ENCODE data around the gene ABHD5. TPM values are rescaled to one million over a fixed set of nuclear protein-coding genes. Genes with fewer than 3 reads are reported as not detected.
A peak's percentile ranks its signal among the peaks of the same experiment; 100 is the strongest.

Gene ABHD5
- total RNA-seq, 2 donors from 2014 or later: 23.9 to 39.0 TPM

GRCh38 chr3:43766672-43767465 lies 76.1 kb downstream of the ABHD5 start:
- ATAC-seq (no peak), DNase-seq (no peak)
- intact Hi-C loops (cut with DNase I, micrococcal nuclease): no loop called here

- intact Hi-C loops (cut with DNase I, micrococcal nuclease): no loop called here
- ATAC-seq (no peak), DNase-seq (no peak)
Measured at GRCh38 chr3:43768381-43768973, 77.7 kb downstream of the ABHD5 start.

GRCh38 chr3:43769097-43769884 lies 78.6 kb downstream of the ABHD5 start:
- ATAC-seq (peak; percentile 94), DNase-seq (peak; percentile 98 to 99)
- intact Hi-C loops (cut with DNase I, micrococcal nuclease): no loop called here

GRCh38 chr3:43769885-43770425 lies 79.2 kb downstream of the ABHD5 start:
- intact Hi-C loops (cut with DNase I, micrococcal nuclease): no loop called here
- DNase-seq (peak in 1 of 2 donors; percentile 25), ATAC-seq (no peak)

- peak; percentile 55 to 72 for DNase-seq
- peak; percentile 54 for ATAC-seq
- intact Hi-C loops (cut with DNase I, micrococcal nuclease): no loop called here
Measured at GRCh38 chr3:43770426-43771103, 79.8 kb downstream of the ABHD5 start.

GRCh38 chr3:43771610-43772009 lies 80.9 kb downstream of the ABHD5 start:
- intact Hi-C loops (cut with DNase I, micrococcal nuclease): no loop called here
- ATAC-seq (no peak), DNase-seq (no peak)

- intact Hi-C loops (cut with DNase I, micrococcal nuclease): no loop called here
Measured at GRCh38 chr3:43773273-43774094, 82.7 kb downstream of the ABHD5 start.

GRCh38 chr3:43774799-43775198 lies 84.1 kb downstream of the ABHD5 start:
- ATAC-seq: no peak
- intact Hi-C loops (cut with DNase I, micrococcal nuclease): no loop called here
- no peak for DNase-seq

More at GRCh38 chr3:43773273-43774094, 82.7 kb downstream of the ABHD5 start:
- DNase-seq (no peak), ATAC-seq (no peak)

GRCh38 chr3:43776101-43776500 lies 85.4 kb downstream of the ABHD5 start:
- DNase-seq: no peak
- intact Hi-C loops (cut with DNase I, micrococcal nuclease): no loop called here
- ATAC-seq: no peak

- intact Hi-C loops (cut with DNase I, micrococcal nuclease): no loop called here
- DNase-seq (no peak), ATAC-seq (no peak)
Measured at GRCh38 chr3:43779850-43780249, 89.1 kb downstream of the ABHD5 start.

GRCh38 chr3:43782541-43782940 lies 91.8 kb downstream of the ABHD5 start:
- intact Hi-C loops (cut with DNase I, micrococcal nuclease): no loop called here
- ATAC-seq (no peak), DNase-seq (no peak)

Other genes starting within 250 kb of the ABHD5 start
- gene ANO10, start 68.9 kb upstream of the ABHD5 start, total RNA-seq: 10 to 100 TPM; 82.0 to 85.3 TPM

All from left colon (tissue), 2 donors.